ENCODE results near the gene HCN2.

Gene HCN2

DNA sequence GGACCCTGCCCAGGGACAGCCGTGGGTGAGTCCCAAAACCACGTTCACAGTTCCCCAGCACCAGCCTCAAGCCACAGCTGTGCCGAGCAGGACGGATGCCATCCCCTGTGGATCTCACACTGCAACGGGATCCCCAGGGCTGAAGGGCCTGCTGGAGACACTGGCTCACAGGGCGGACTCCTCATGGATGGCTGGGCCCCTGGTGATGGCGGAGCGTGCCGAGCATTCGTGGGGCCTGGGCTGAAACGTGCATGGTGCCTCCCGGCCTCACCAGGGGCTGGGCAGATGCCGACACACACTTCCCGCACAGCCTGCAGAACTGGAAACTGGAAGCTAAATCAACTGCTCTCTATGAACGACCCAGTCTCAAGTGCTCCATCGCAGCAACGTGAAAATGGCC is 63.7 kb downstream of the HCN2 start:
- DNase-seq = no peak
- no peaks in the 10 kb centered on the region for H3K9me3 ChIP-seq
- H3K27ac ChIP-seq = no peak overlapping the region
- intact Hi-C loops (cut with DNase I; ENCODE audit: low total_unique reads) = no loop called here
- H3K36me3 ChIP-seq = peaks cover 21 to 72% (median 53%) of the 10 kb centered on the region in 3 donors
- no peak overlapping the region for H3K4me3 ChIP-seq
- peaks cover 0 to 18% (median 11%) of the 10 kb centered on the region in 4 donors for H3K4me1 ChIP-seq
- TF ChIP-seq, protein P1, sequence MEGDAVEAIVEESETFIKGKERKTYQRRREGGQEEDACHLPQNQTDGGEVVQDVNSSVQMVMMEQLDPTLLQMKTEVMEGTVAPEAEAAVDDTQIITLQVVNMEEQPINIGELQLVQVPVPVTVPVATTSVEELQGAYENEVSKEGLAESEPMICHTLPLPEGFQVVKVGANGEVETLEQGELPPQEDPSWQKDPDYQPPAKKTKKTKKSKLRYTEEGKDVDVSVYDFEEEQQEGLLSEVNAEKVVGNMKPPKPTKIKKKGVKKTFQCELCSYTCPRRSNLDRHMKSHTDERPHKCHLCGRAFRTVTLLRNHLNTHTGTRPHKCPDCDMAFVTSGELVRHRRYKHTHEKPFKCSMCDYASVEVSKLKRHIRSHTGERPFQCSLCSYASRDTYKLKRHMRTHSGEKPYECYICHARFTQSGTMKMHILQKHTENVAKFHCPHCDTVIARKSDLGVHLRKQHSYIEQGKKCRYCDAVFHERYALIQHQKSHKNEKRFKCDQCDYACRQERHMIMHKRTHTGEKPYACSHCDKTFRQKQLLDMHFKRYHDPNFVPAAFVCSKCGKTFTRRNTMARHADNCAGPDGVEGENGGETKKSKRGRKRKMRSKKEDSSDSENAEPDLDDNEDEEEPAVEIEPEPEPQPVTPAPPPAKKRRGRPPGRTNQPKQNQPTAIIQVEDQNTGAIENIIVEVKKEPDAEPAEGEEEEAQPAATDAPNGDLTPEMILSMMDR (IDR thresholded peaks at IDR 0.05) = no peak
- no peaks in the 10 kb centered on the region for H3K27me3 ChIP-seq

DNA sequence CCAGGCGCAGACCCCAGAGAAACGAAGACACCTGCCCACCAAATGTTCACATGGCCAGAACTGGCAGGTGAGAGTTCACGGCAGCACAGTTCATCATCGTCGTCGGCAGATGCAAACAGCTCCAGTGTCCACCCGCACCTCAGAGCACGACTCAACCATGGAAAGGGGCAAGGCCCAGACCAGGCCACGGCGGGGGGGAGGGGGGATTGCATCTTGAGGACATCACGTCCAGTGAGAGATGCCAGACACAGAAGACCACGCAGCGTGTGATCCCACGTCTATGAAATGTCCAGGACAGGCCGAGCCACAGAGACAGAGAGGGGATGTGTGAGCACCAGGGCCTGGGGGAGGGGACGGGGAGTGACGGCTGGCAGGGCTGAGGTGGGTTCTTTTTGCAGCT is 66.0 kb downstream of the HCN2 start:
- intact Hi-C loops (cut with DNase I; ENCODE audit: low total_unique reads) = no loop called here
- Histone ChIP-seq H3K27ac (no peak overlapping the region), H3K9me3 (no peaks in the 10 kb centered on the region), H3K27me3 (no peaks in the 10 kb centered on the region), H3K4me1 (peaks cover 0 to 41% (median 33%) of the 10 kb centered on the region in 4 donors), H3K4me3 (no peak overlapping the region), H3K36me3 (peaks cover 8 to 49% (median 31%) of the 10 kb centered on the region in 3 donors)
- TF ChIP-seq, protein P1 (IDR thresholded peaks at IDR 0.05) = no peak
- no peak for DNase-seq

DNA sequence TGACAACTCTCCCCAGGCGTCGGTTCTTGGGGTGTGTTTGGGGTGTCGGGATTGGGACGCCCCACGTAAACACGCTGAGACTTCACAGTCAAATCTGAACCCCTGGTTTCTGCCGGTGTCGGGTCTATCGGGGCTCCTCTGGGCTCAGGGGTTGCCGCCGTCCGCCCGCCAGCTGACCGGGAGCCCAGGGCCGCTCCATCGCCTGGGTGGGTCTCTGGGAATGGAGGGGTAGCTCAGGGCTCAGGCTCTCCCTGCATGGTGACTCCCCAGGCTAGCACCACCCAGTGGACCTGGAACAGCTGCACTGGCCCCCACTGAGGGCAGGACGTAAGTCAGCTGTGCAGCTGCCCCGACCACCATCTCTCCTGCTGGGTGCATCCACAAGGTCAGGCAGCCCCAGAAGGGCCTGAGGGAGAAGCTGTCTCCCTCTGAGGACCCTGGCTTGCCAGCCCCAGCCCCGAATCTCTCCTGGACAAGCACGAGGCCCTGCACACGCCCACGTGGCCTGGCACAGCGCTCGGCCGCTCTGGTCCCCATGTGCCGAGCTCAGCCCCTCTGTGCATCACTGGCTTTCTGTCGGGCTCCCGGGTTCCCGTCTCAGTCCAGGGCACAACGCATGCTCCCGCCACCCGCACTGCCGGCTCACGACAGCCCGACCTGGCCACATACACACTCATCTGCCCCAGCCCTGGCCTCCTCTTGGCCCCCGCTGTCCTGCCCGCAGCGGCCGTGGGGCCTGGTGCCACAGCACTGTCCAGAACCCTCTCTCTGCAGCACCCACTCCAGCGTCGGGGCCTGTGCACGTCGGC is 67.3 kb downstream of the HCN2 start:
- Histone ChIP-seq H3K36me3 (peaks cover 0 to 37% (median 18%) of the 10 kb centered on the region in 3 donors), H3K27me3 (no peaks in the 10 kb centered on the region), H3K9me3 (no peaks in the 10 kb centered on the region), H3K4me3 (no peak overlapping the region), H3K27ac (no peak overlapping the region), H3K4me1 (peaks cover 0 to 53% (median 45%) of the 10 kb centered on the region in 4 donors)
- TF ChIP-seq, protein P1 (IDR thresholded peaks at IDR 0.05) = no peak
- intact Hi-C loops (cut with DNase I; ENCODE audit: low total_unique reads) = no loop called here
- no peak for DNase-seq

DNA sequence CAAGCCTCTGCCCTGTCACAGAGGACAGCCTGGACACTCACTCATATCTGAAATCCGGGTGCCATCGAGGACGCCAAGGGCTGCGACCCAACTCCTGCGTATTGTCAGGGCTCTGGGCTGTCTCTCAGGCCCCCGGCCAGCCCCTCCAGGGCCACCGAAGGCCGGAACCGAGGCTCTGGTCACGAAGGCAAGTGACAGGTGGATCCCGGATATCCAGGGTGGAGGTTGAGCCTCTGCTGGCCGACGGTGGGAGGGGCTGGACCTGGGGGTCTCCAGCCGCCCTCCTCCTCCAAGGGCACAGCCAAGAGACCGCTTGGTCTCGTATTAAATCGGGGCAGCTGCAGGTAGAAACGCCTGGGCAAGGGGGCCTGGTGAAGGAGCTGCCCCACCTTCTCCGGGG is 67.9 kb downstream of the HCN2 start:
- H3K4me3 ChIP-seq = no peak overlapping the region
- H3K9me3 ChIP-seq = no peaks in the 10 kb centered on the region
- H3K27me3 ChIP-seq = no peaks in the 10 kb centered on the region
- H3K36me3 ChIP-seq = peaks cover 0 to 30% (median 12%) of the 10 kb centered on the region in 3 donors
- TF ChIP-seq, protein P1 (IDR thresholded peaks at IDR 0.05) = no peak
- intact Hi-C loops (cut with DNase I; ENCODE audit: low total_unique reads) = no loop called here
- H3K27ac ChIP-seq = no peak overlapping the region
- no peak for DNase-seq
- H3K4me1 ChIP-seq = peaks cover 0 to 58% (median 47%) of the 10 kb centered on the region in 4 donors

DNA sequence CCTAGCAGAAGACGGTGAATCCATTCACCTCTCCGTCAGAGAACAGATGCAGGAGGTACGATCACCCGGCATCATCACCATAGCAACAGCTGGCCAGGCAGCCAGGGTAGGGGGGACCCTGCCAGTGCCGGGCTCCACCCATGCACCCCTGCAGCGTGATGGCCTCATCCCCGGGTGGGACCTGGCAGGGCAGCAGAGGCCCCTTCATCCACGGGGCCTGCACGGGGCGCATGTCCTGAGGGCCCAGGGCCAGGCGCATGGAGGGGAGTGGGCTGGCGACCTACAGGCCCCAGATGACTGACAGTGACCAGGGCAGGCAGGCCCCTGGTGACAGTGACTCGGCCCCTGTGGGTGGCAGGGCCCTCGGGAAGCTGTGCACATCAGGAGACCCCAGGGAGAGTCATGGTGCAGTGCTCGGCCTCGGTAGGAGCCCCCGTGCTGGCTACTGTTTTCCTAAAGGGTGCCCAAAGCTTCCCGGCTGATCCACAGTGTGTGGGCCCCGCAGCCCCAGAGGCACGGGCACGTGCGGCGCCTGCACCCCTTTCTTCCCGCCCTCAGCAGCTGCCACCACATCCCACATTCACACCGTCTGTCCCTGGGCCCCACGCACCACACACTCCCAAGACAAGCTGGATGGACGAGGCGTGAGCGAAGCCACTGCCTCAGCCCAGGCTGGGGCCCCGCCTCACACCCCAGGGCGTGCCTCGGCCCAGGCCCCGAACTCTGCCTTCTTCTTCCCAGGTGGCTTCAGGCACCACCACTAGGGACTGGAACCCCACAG is 68.6 kb downstream of the HCN2 start:
- intact Hi-C loops (cut with DNase I; ENCODE audit: low total_unique reads) = no loop called here
- H3K4me1 ChIP-seq = peaks cover 0 to 58% (median 47%) of the 10 kb centered on the region in 4 donors
- no peak overlapping the region for H3K4me3 ChIP-seq
- TF ChIP-seq, protein P1 (IDR thresholded peaks at IDR 0.05) = no peak
- no peak overlapping the region for H3K27ac ChIP-seq
- peaks cover 0 to 24% (median 10%) of the 10 kb centered on the region in 3 donors for H3K36me3 ChIP-seq
- no peaks in the 10 kb centered on the region for H3K27me3 ChIP-seq
- H3K9me3 ChIP-seq = no peaks in the 10 kb centered on the region
- no peak for DNase-seq
